Activated CD4-positive, CD25-positive, alpha-beta regulatory T cell treated with anti-CD3 and anti-CD28 coated beads, Interleukin-2, amount 50 U/mL, for 24 hours (primary cell): Measurements from ENCODE around the gene AMY2A.
"Not testable (repeated sequence)": the region's sequence is repeated elsewhere in the genome, so short reads cannot be mapped to it uniquely, and the experiment has no call there.

Experiments
- ATAC-seq, 2 donors: fragments of 150-1000 bp; cut with Tn5 transposase; one replicate each; pipeline ENCODE4 v1.10.0; 2021; ENCODE audit warnings: mild to moderate bottlenecking in 1 of 2, moderate library complexity in 1 of 2

Gene AMY2A

GRCh38 chr1:103616994-103617477 lies at the start of gene AMY2A:
TSS of gene AMY2A (plus strand) at chr1:103617427. CDS start at chr1:103617441, 14 bp downstream.
- not testable (repeated sequence) for ATAC-seq

- ATAC-seq: no peak
Measured at GRCh38 chr1:103569493-103569892, 47.7 kb upstream of the AMY2A start.

GRCh38 chr1:103571289-103571688 lies 45.9 kb upstream of the AMY2A start, which contains the start of gene AMY2B:
TSS of gene AMY2B (plus strand) at chr1:103571589. CDS start at chr1:103571603, 14 bp downstream.
- not testable (repeated sequence) for ATAC-seq

- ATAC-seq: no peak
Measured at GRCh38 chr1:103576065-103576464, 41.2 kb upstream of the AMY2A start.

- not testable (repeated sequence) for ATAC-seq
Measured at GRCh38 chr1:103576784-103577183, 40.4 kb upstream of the AMY2A start.

- ATAC-seq: no peak
Measured at GRCh38 chr1:103582464-103582863, 34.8 kb upstream of the AMY2A start.

- no peak for ATAC-seq
Measured at GRCh38 chr1:103583887-103584286, 33.3 kb upstream of the AMY2A start.

GRCh38 chr1:103584537-103584936 lies 32.7 kb upstream of the AMY2A start:
- ATAC-seq: no peak

GRCh38 chr1:103602740-103603139 lies 14.5 kb upstream of the AMY2A start:
- ATAC-seq: not testable (repeated sequence)

GRCh38 chr1:103616362-103616761 lies 865 bp upstream of the AMY2A start:
- ATAC-seq: no peak

GRCh38 chr1:103627436-103627835 lies 10.2 kb downstream of the AMY2A start:
- ATAC-seq: not testable (repeated sequence)

GRCh38 chr1:103641194-103641593 lies 24.0 kb downstream of the AMY2A start:
- ATAC-seq: not testable (repeated sequence)

GRCh38 chr1:103643908-103644307 lies 26.7 kb downstream of the AMY2A start:
- ATAC-seq: not testable (repeated sequence)

GRCh38 chr1:103650305-103650704 lies 33.1 kb downstream of the AMY2A start:
- not testable (repeated sequence) for ATAC-seq

- ATAC-seq: not testable (repeated sequence)
Measured at GRCh38 chr1:103650889-103651288, 33.7 kb downstream of the AMY2A start.

- ATAC-seq: not testable (repeated sequence)
Measured at GRCh38 chr1:103654133-103654532, 36.9 kb downstream of the AMY2A start.

- not testable (repeated sequence) for ATAC-seq
Measured at GRCh38 chr1:103655460-103655859, 38.2 kb downstream of the AMY2A start, which contains the start of gene AMY1A. TSS of gene AMY1A (plus strand) at chr1:103655760. CDS start at chr1:103656331, 571 bp downstream.
